ENCODE data around the gene STPG1.
A peak's percentile ranks its signal among the peaks of the same experiment; 100 is the strongest.

The STPG1 gene

DNA sequence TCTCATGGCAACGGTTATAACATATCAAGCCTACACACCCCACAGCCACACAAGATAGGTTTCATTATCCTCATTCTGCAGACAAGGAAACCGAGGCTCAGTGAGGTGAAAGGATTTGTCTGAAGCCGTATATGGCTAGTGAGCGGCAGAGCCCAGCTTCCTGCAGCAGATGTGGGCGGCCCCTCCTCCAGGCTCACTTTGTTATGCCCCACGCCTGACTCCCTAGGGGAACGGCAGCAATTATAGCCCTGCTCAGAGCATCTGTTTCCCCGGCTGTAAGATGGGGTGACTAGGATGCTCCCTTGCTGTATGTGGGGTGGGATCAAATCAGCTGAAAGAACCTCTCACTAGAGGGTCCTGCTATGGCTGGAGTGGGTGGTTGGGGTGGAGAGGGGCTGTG lies 72.3 kb downstream of the STPG1 start:
- no peak for DNase-seq (ENCODE audit: low spot score)

DNA sequence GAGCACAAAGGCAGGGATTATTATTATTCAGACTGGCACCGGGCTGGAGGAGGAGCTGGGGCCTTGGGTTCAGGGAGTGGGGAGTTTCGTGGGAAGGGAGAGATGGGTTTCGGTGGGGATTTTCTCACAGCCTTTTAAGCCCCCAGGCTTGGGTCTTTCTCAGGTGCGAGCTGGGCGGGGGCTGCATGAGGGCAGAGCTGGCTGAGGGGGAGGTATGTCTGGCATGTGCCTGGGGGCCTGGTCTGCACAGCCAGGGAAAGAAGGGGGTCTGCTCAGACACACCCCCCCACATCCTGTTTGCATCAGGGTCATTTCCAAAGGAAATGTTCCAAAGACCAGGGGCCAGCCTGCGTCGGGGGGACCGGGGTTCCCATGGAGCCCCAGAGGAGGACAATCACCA lies 72.8 kb downstream of the STPG1 start:
- no peak for DNase-seq (ENCODE audit: low spot score)

DNA sequence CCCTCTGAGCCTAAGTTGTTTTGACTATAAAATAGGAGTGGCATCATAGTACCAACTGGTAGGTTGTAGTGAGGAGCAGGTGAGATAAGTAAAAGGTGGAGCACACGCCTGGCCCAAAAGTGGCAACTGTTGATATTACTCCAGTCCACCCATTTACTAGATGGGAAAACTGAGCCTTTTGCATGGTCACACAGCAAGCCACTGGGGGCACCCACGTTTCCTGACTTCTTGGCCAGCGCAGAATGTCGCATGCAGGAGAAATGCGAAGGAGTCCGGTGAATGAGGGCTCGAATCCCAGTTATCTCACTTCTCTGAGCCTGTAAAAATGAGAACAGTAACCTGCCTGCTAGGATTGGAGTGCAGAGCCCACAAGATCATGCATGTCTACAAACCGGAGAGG lies 73.6 kb downstream of the STPG1 start:
- DNase-seq (ENCODE audit: low spot score), result no peak

DNA sequence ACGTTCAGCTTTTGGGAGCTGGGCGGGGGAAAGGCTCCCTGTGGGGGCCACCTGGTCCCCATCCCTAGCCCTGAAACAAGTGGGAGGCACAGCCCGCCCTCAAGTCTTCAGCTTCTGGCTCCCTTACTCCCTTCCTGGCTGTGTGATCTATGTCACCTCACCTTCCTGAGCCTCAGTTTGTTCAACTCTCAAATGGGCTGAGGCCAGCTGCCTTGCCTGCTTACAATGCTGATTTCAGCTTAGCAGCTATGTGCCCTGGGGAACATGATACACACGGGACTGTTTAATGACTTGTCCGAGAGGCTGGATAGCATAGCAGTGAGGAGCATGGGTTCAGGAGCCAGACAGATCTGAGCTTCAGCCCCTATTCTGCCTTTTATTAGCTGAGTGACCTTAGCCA lies 75.1 kb downstream of the STPG1 start:
- no peak for DNase-seq (ENCODE audit: low spot score)

DNA sequence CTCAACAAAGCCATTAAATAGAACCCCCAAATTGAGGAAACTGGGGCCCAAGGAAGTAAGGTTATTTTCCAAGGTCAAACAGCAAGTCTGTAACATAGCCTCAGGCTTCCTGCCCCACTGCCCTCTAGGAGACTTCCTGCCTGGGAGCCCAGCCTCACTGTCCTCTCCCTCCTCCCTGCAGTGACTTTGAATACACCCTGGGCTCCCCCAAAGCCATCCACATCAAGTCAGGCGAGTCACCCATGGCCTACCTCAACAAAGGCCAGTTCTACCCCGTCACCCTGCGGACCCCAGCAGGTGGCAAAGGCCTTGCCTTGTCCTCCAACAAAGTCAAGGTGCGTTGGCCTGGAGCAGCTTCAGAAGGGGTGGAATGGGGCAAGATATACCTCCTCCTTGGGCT lies 76.1 kb downstream of the STPG1 start:
- no peak for DNase-seq (ENCODE audit: low spot score)

DNA sequence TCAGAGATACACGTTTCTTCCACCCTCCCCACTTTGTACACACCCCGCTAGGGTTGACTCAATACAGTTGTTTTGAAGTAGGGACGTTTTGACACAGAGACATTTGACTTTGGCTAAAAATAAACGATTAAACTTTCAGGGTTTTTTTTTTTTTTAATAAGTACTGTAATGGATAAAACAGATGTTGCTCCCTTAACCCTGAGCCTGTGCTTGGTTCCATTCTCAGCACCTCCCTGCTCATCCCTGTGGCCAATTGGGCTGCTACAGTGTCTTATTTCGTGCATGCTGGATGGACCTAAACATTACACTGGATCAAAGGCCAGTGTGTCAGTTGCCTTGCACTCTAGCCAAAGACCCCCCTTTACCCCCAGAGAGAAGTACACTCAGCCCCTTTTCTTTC lies 77.5 kb downstream of the STPG1 start:
- DNase-seq (ENCODE audit: low spot score), result no peak

DNA sequence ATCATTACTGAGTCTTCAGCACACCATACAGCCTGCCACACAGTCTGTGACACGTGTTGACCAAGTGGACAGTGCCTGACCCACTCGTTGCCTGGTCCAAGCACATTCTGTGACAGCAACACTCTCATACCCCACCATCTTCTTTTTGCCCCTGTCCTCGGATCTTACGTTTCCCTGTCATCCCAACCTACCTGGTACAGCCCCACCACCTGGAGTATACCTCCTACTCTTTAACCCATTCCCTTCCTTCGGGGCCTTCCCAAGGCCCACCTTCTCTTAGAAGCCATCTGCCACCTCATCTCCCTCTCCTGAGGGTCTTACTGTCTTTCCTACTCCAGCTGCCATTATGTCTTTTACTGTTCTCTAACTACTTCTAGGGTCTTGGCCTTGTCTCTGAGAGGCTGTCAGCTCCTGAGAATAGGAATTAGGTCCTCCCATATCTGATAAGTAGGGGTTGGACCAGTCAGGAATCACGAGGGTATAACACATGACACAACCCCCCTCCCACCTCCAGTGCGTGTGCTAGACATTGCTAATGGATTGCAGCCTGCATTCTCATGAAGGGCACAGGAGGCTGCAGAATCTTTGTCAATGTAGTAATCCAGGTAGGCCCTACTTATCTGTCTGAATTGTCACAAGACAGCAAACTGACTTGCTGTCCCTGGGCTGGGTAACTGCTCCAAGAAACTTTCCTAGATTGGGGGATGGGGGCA lies 81.5 kb downstream of the STPG1 start:
- no peak for DNase-seq (ENCODE audit: low spot score)

DNA sequence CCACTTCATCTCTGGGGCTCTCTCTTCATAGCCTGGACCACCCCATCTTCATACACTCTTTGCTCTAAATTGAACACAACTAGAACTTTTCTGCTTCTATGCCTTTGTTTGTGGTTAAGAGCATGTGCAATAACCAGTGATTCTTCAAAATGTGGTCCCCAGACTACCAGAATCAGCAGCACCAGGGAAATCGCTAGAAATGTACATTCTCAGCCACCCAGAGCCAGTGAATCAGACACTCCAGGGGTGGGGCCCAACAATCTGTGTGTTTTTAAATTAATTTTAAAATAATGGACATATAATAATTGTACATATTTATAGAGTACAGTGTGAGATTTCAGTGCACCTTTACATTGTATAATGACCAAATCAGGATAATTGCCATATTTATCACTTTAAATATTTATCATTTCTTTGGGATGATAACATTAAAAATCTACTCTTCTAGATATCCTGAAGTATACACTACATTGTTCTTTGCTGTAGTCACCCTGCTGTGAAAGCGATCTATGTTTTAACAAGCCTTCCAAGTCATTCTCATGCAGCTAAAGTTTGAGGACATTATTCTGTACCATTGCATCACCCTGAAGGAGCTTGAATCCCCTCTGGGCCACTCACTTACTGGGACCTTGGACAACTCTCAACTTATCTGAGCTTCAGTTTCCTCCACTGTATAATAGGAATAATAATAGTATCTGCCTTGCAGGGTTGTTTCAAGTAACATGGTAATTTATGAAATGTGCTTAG lies 83.6 kb downstream of the STPG1 start:
- no peak for DNase-seq (ENCODE audit: low spot score)

DNA sequence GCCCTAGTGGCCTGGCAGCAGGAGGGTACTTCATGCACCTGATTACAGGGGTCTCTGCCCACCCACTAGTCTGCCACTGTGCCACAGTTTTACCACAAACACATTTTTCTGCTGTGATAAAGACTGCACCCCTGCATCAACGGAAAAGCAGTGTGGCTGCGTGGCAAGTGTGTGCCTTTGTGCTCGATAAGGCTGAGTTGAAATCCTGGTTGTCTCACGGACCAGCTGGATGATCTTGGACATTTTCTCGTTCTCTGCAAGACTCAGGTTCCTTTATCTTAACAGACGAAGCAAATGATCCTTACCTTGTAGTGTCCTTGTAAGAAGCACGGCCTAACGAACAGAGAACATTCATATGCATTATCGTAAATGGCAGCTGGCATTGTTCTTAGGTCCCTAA lies 84.3 kb downstream of the STPG1 start:
- DNase-seq (ENCODE audit: low spot score), result no peak

DNA sequence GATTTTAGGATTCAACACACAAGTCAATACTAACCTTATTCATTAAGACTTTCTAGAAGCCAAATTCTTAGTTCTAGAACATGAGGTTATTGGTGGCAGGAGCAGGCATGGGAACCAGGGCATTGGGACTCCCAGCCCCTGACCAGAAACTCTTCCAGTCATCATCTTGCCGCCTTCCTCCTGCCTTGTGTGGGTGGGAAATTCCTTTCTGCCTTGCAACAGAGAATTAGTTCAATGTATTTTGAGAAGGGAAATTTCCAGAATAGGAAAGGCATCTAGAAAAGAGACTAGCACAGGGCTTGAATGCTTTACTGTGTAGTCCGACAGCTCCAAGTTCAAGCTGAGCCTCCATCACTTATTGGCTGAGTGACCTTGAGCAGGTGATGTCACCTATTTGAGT lies 85.7 kb downstream of the STPG1 start:
- DNase-seq (ENCODE audit: low spot score), result no peak

DNA sequence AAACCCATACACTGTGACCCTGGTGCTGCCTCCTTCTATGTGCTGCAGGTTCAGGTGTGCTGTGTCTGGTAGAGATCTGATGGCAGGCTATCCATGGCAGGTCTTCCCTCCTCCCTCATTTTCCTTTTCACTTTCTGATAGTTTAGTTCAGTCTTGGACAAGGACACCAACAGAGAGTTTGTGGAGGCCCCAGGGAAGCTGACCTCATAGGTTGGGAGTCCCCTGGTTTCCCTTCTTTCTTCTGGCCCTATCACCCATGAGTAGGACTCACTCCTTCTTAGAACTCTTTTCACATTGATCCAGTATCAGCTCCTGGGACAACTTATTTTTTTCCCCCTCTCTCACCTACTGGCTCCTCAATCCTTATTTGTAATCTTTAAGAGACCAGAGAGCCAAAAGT lies 86.1 kb downstream of the STPG1 start:
- no peak for DNase-seq (ENCODE audit: low spot score)

DNA sequence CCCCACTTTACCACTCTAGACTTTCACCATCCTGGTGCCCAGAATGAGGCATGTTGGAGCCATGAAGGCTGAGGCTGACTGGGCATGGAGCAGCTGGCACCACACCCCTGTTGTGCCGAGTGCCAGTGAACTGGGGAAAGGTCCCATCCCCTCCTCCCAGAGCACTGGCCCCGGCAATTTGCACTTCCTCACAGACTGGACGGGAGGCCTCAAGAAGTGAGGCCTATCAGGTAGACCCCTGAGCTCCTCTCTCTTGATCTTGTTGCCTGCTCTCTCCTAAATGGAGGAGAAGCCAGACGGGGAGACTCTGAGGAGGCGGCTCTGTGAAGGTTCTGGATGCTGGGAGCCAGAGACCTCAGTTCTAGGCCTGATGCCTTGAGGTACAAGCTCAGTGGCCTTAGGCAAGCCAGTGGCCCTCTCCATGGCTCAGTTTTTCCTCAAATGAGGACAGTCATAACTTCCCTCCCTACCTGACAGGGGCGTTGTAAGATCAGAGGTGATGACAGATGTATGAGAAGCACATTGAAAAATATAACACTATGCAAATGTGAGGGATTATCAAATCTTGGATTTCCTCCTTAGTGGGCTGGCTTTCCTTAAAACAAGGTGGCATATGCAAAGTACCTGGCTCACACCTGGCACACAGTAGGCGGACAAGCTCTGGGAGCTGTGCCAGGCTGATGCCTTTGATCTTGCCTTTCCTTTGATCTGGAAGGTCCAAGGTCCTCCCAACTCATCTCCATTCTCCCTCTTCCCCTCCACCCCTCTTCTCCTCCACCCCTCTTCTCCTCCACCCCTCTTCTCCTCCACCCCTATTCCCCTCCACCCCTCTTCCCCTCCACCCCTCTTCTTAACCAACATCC lies 87.8 kb downstream of the STPG1 start:
- peak; percentile 46 for DNase-seq (ENCODE audit: low spot score)

DNA sequence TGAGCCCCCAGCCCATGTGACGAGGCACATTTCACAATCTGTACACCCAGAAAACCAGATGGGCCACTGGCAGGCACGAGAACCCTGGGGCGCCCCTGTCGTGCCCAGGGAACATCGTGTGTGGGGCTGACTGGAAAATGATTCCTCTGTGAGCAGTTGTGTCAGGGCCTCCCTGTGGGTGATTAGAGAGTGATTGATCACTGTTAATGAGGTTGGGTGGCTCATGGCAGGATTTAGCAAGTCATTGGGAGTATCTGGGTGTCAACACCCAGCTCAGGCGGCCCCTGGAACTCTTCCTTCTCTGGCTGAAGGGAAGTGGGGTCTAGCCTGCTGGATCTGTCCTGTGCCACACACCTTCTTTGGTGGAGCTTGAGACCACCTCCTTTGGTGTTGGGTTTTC lies 88.7 kb downstream of the STPG1 start:
- DNase-seq (ENCODE audit: low spot score), result no peak

DNA sequence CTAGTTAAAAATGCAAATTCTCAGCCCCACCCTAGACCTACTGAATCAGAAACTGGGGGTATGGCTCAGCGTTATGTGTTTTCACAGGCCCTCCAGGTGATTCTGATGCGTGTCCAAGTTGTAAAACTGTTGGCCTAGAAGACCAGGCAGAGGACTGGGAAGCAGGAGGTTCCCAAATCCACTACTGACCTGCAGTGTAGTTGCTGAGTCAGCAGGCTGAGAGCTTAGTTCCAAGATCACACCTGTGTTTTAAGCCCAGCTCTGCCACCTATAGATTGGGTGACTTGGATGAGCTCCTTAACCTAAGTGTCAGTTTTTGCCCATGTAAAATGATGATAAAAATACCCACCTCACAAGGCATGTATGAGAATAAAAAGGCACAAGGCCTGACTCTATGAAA lies 90.3 kb downstream of the STPG1 start:
- DNase-seq (ENCODE audit: low spot score), result peak; percentile 45

DNA sequence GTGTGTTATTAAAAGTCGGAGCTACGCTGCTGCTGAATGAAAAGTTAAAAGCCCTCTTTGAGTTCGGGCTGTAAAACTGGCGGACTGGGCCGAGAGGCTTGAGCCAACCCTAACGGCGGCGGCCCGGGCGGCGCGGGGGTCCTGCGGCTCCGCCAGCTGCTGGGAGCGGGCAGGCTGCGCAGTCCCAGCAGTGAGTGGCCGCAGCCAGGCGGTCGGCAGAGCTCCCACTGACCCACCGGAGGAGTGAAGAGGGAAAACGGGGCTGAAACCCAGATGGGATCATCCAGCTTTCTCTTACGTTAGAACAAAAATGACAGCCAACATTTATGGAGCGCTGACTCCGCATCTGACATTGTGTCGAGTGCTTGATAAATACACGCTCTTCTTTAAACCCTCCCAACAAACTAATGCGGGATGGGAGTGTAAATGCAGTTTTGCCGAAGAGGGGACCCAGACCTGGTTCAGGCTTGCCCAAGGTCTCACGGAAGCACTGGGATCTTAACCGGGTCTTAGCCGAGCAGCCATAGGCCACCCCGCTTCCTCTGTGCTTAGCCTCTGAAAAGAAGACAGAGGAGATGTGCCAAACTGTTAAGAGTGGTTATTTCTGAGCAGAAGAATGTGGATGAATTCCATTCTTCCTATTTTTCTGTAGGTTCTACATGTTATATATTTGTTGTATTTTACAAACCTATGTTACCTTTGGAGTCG lies 91.0 kb downstream of the STPG1 start:
- peak; percentile 24 for DNase-seq (ENCODE audit: low spot score)

DNA sequence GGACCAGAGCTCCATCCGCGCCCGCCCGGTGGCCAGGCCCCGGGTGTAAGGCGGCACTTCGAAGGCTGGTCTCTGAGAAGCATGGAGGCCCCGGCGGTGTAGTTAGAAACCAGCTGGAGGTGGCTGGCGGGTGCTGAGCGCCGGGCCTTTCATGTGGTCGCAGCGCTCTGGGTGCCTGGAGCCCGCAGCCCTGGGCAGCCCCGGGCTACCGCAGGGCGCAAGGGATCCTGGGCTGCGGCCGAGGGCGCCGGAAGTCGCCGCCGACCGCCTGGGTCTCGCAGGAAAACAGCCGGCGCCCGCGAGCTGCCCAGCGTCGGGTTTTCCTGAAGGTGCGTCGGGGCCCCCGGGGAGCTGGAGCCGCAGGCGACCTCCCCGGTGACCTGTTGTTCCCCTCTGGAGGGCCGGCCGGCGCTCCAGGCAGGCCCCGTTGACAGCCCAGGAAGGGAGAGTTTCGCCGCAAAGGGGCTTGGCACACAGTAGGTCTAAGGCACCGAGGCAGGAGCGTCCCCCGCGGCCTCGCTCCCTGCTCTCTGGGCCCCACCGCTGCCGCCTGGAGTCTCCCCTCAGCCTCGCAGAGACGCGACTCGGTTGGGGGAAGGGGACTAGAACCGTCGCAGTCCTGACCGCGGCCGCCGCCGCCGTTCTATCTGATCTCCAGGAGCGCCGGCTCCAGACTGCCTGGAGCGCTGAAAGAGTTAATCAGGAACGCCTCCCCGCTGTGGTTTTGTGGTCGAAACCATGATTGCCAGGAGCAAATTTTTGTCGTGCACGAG lies 91.7 kb downstream of the STPG1 start:
- DNase-seq (ENCODE audit: low spot score), result peak; percentile 95

DNA sequence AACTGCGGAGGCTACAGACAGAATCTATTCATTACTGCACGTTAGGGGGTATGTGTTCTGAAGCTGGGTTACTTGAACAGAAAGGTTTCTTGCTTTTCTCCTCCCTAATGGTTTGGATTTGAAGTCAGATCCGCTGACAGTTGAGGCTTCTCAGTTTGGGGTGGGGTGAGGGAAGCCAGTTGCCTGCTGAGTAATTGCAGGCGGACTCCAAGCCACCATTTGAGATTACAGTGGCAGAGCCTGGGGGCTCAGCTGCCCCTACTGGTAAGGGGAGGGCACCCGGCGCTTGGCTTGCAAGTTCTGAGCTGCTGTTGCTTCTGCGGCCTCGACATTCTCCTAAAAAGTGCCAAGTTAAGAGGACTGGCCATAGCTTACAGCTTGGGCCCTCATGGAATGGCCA lies 92.5 kb downstream of the STPG1 start:
- no peak for DNase-seq (ENCODE audit: low spot score)

DNA sequence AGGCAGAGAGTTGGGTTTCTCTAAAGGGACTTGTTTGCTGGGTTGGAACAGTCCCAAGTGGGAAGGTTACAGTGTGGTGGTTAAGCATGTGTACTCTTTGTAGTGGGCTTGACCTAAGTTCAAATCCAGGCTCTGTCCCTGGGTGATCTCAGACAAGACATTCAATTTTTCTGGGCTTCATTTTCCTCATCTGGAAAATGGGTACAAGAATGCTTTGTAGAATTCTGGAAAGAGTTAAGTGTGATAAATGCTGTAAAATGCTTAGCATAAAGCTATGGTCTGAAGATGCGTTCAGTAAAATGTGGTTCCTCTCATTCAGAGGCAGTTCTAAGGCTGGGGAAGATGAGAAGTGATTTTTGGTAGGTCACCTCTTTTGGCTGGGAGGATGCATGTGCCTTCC lies 93.6 kb downstream of the STPG1 start:
- no peak for DNase-seq (ENCODE audit: low spot score)

DNA sequence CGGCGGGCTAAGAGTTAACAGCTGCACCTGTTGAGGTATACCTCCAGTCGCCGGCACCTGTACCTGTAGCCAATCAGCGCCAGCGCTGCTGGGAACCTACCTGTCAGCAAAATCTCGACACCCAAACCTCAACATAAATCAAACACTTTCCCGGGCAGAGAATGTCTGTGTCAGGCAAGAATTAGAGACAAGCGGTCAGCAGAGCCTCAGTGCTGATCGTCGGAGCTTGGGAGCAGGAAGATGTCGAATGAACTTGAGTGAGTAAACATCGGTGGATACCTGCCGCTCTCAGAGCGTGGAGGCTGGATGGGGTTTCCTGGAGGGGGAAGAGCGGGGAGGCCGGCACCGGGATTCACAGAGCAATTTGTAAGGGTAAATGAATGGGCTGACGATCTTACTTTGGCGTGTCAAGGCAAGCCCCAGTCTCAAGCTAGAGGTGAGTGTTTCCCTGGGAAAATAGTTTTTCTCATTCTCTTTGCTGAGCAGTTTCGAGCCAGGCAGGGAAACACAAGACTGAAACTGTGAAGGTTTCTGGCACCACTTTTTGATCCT lies 94.2 kb downstream of the STPG1 start, which contains the start of gene GRHL3:
TSS of gene GRHL3 (plus strand) at position 46 of the 552 bp plus-strand sequence. CDS start at position 241, 195 bp downstream.
- DNase-seq (ENCODE audit: low spot score), result peak; percentile 82

DNA sequence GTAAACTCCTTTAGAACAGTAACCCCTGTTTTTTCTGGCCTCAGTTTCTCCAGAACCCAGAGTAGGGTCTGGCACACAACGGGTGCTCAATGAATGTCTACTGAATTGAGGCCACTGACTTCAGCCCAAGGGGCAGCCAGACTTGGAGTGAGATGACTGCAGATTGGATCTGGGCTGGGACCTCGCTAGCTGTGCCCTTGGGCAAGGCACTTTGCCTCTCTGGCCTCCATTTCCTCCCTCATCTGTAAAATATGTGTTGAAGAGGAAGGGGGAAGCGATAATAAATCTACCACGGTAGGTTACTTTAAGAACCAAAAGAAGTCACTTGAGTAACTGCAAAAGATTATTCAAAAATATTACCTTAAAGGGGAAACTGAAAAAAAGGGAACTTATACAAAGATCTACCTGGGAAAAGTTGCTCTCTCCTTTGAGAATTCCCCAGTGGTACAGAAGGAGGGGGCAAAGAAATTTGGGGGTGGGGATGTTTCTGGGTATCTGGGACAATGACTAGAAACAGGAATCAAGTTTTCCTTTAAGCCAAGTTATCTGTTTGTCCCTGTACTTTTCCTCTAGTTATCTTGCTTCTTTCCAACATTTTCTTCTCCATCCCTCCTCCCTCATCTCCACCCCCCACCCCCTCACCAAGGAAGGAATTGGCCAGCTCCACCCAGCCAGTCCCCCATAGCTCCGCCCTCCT lies 94.8 kb downstream of the STPG1 start:
- no peak for DNase-seq (ENCODE audit: low spot score)

Data from SW480 (cell line).